PC-3 (cell line): ENCODE measurements around the gene TMEM187. TPM values are rescaled to one million over a fixed set of nuclear protein-coding genes. Genes with fewer than 3 reads are reported as not detected.
A peak's percentile ranks its signal among the peaks of the same experiment; 100 is the strongest.

Experiments
- ATAC-seq: fragments of 200-7000 bp; cut with Tn5 transposase; 2 replicates; pipeline ENCODE4 v1.9.1; 2020; ENCODE audit warnings: mild to moderate bottlenecking, moderate library complexity
- BruUV-seq: library from RNA; stranded (reverse); fragments of 400-500 nt; replicated peaks from 2 replicates; lab custom pipeline; 2021; lab: Mats Ljungman, UMichigan
- CTCF ChIA-PET: fragments of 300-600 bp; sonication (Branson Sonifier 250); formaldehyde crosslinking; loops from one replicate; lab custom pipeline; 2022; ENCODE audit warnings: antibody characterized with exemption; lab: Charles Lee
- POLR2A ChIA-PET: fragments of 300-600 bp; sonication (Branson Sonifier 250); formaldehyde crosslinking; loops from one replicate; lab custom pipeline; 2022; ENCODE audit warnings: antibody characterized with exemption; ENCODE audit not compliant: unreplicated experiment; lab: Charles Lee
- DNase-seq: peaks from one replicate; pipeline ENCODE4 v3.0.0-alpha.2; 2015
- H2AFZ ChIP-seq: fragments of 300-600 bp; sonication (generic); 2 replicates; pipeline ENCODE4 v1.6.0; 2016; ENCODE audit warnings: antibody characterized with exemption, low read length
- H3F3A ChIP-seq: fragments of 300-600 bp; sonication (generic); one replicate; pipeline ENCODE4 v1.6.0; 2017; ENCODE audit warnings: antibody characterized with exemption, low read length, control low read depth, mild to moderate bottlenecking; ENCODE audit not compliant: unreplicated experiment
- H3K27ac ChIP-seq: fragments of 300-600 bp; sonication (generic); 2 replicates; pipeline ENCODE4 v1.5.1; 2016; ENCODE audit warnings: mild to moderate bottlenecking, low read length
- H3K27me3 ChIP-seq: fragments of 300-600 bp; sonication (generic); 2 replicates; pipeline ENCODE4 v1.6.1; 2016; ENCODE audit warnings: low read length, mixed read lengths
- H3K36me3 ChIP-seq: fragments of 300-600 bp; sonication (generic); 2 replicates; pipeline ENCODE4 v1.6.1; 2016; ENCODE audit warnings: low read depth, mixed run types, low read length, mixed read lengths
- H3K4me1 ChIP-seq: fragments of 300-600 bp; sonication (generic); 2 replicates; pipeline ENCODE4 v1.5.1; 2016; ENCODE audit warnings: low read length; ENCODE audit not compliant: insufficient read depth
- H3K4me2 ChIP-seq: fragments of 300-600 bp; sonication (generic); 2 replicates; pipeline ENCODE4 v1.6.0; 2016; ENCODE audit warnings: low read length
- H3K4me3 ChIP-seq: fragments of 300-600 bp; sonication (generic); 2 replicates; pipeline ENCODE4 v1.5.1; 2016; ENCODE audit warnings: mild to moderate bottlenecking, low read length, mixed read lengths
- H3K79me2 ChIP-seq: fragments of 300-600 bp; sonication (generic); 2 replicates; pipeline ENCODE4 v1.6.1; 2017; ENCODE audit warnings: low read length, mixed read lengths
- H3K9ac ChIP-seq: fragments of 300-600 bp; sonication (generic); 2 replicates; pipeline ENCODE4 v1.6.0; 2016; ENCODE audit warnings: mild to moderate bottlenecking, low read length
- H3K9me2 ChIP-seq: fragments of 300-600 bp; sonication (generic); replicated peaks from 2 replicates; pipeline ENCODE4 v1.6.1; 2016; ENCODE audit warnings: mixed run types, low read length, mixed read lengths
- H3K9me3 ChIP-seq: fragments of 300-600 bp; sonication (generic); 2 replicates; pipeline ENCODE4 v1.6.1; 2016; ENCODE audit warnings: low read length, mixed read lengths
- H4K20me1 ChIP-seq: fragments of 300-600 bp; sonication (generic); 2 replicates; pipeline ENCODE4 v1.6.1; 2016; ENCODE audit warnings: low read length, mixed read lengths
- CTCF ChIP-seq: fragments of 300-600 bp; sonication (generic); conservative IDR thresholded peaks from 2 replicates; pipeline ENCODE4 v1.5.1; 2017; ENCODE audit warnings: antibody characterized with exemption, low read depth, mild to moderate bottlenecking, low read length
- EZH2 ChIP-seq: fragments of 300-600 bp; sonication (generic); IDR thresholded peaks from one replicate; pipeline ENCODE4 v1.6.1; 2017; ENCODE audit warnings: antibody characterized with exemption, mild to moderate bottlenecking, low read length; ENCODE audit not compliant: unreplicated experiment
- EZH2phosphoT487 ChIP-seq: fragments of 300-600 bp; sonication (generic); IDR thresholded peaks from 2 replicates; pipeline ENCODE4 v1.6.1; 2018; ENCODE audit warnings: mild to moderate bottlenecking, antibody characterized with exemption, low read length, borderline replicate concordance
- intact Hi-C: fragments of 100-400 bp; cut with micrococcal nuclease; formaldehyde crosslinking; loops from 2 replicates; pipeline ENCODE4 v1.9.0; 2023
- total RNA-seq: library from RNA; depleted of rRNA; stranded (reverse); fragments of >200 nt; gene quantifications from 2 replicates; pipeline ENCODE4 v1.2.3, GENCODE V29; 2014

Gene TMEM187
- total RNA-seq, 1 experiment from 2014 or later, result 10.6 TPM

DNA sequence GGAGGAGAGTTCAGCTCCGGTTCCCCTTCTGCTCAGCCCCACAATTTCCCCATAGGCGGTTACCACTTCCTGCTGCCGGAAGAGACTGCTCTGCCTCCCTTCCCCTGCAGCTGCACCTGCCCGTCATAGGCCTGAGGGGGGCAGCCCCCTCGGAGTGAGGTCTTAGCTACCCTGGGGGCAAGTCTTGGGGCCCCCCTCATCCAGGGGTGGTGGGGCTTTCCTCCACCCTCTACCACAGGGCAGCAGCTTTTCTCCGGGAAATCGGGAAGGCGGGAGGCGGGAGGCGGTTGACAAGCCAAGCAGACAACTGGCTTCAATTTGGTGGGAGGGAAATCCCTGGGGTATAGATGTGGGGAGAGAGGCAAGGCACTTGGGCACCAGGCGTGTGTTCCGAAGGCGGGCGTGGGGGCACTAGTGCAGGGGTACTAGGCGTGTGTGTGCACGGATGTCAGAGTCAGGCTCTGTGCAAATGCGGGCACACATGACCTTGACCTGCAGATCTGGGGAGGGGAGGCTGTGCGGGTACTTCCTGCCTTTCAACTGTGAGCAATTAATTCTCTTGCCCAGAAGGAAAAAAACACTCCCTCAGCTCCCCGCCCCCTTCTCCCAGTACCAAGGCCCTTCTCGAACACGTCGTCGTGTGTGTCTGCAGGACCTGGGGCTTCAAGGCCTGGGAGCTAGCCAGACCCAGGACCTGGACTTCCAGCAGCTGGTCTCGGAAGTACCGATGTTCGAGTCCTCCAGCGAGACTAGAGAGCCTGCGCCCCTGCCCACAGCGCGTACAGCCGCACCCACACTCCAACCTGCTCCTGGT lies 45.5 kb upstream of the TMEM187 start:
- no peaks in the 10 kb centered on the region for H3K9me2 ChIP-seq
- intact Hi-C loops, result loop anchor here (5.0 kb wide), 1 partner anchor 165 kb away; the partner anchor contains the start of gene PLXNB3
- H2AFZ ChIP-seq, result no peak overlapping the region; the same call in 1 of the 2 replicates
- H3F3A ChIP-seq, result no peaks in the 10 kb centered on the region
- TSS peak; percentile 55 for BruUV-seq
- H4K20me1 ChIP-seq, result no peaks in the 10 kb centered on the region
- peaks cover 21% of the 10 kb centered on the region for H3K4me1 ChIP-seq
- ChIA-PET POLR2A (interaction anchor here (0.6 kb wide), 1 partner anchor 15 kb away, joined by 3 read pairs; no protein-coding TSS in a partner anchor), CTCF (interaction anchor here (2.0 kb wide), 1 partner anchor 20 kb away, joined by 15 read pairs; no protein-coding TSS in a partner anchor)
- H3K9ac ChIP-seq, result peak overlapping the region; percentile 92
- peak; percentile 6; the same call in 1 of the 2 replicates for ATAC-seq
- H3K27ac ChIP-seq, result peak overlapping the region; percentile 70
- peak overlapping the region; percentile 88 for H3K4me2 ChIP-seq
- peak overlapping the region; percentile 70 for H3K4me3 ChIP-seq
- peaks cover 6% of the 10 kb centered on the region; the same call in 1 of the 2 replicates for H3K36me3 ChIP-seq
- no peaks in the 10 kb centered on the region for H3K27me3 ChIP-seq
- H3K79me2 ChIP-seq, result peaks cover 6% of the 10 kb centered on the region
- TF ChIP-seq EZH2, result no peak
- no peak for TF ChIP-seq CTCF
- no peak for TF ChIP-seq EZH2phosphoT487
- peak; percentile 31 for DNase-seq
- H3K9me3 ChIP-seq, result no peaks in the 10 kb centered on the region

DNA sequence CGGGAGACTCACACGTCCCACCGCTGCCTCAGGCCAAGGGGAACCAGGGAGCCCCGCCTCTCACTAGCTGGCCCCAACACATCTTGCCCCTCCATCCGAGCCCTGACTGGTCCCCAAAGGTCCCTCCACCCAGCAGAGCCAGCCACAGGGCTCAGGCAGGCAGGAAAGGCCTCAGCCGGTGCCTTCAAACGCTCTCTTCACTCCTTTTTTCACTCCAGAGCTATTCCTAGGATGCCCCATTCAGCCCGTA lies 45.0 kb upstream of the TMEM187 start:
- Histone ChIP-seq H3K4me1 (peaks cover 21% of the 10 kb centered on the region), H3K27ac (peak overlapping the region; percentile 70), H2AFZ (no peak overlapping the region; the same call in 1 of the 2 replicates), H3K9me2 (no peaks in the 10 kb centered on the region), H3K27me3 (no peaks in the 10 kb centered on the region), H3K4me2 (peak overlapping the region; percentile 88), H3K9me3 (no peaks in the 10 kb centered on the region), H3K9ac (peak overlapping the region; percentile 92), H3K4me3 (peak overlapping the region; percentile 70), H4K20me1 (no peaks in the 10 kb centered on the region), H3F3A (no peaks in the 10 kb centered on the region), H3K79me2 (peaks cover 11% of the 10 kb centered on the region), H3K36me3 (peaks cover 11% of the 10 kb centered on the region)
- TF ChIP-seq CTCF, result no peak
- no peak for TF ChIP-seq EZH2
- TF ChIP-seq EZH2phosphoT487, result no peak
- ChIA-PET CTCF (interaction anchor here (2.0 kb wide), 1 partner anchor 20 kb away, joined by 15 read pairs; no protein-coding TSS in a partner anchor), POLR2A (interaction anchor here (0.6 kb wide), 1 partner anchor 15 kb away, joined by 3 read pairs; no protein-coding TSS in a partner anchor)
- intact Hi-C loops, result loop anchor here (5.0 kb wide), 1 partner anchor 165 kb away; the partner anchor contains the start of gene PLXNB3
- TSS peak; percentile 73 for BruUV-seq
- DNase-seq (no peak), ATAC-seq (no peak; the same call in 1 of the 2 replicates)
